Measurements from ENCODE around the gene TMEM37.

GRCh38 chr2:119474371-119475224, 42.9 kb downstream of the TMEM37 start:
- TF ChIP-seq EP300 (IDR thresholded peaks at IDR 0.05), result no peak
- TF ChIP-seq, protein P1, sequence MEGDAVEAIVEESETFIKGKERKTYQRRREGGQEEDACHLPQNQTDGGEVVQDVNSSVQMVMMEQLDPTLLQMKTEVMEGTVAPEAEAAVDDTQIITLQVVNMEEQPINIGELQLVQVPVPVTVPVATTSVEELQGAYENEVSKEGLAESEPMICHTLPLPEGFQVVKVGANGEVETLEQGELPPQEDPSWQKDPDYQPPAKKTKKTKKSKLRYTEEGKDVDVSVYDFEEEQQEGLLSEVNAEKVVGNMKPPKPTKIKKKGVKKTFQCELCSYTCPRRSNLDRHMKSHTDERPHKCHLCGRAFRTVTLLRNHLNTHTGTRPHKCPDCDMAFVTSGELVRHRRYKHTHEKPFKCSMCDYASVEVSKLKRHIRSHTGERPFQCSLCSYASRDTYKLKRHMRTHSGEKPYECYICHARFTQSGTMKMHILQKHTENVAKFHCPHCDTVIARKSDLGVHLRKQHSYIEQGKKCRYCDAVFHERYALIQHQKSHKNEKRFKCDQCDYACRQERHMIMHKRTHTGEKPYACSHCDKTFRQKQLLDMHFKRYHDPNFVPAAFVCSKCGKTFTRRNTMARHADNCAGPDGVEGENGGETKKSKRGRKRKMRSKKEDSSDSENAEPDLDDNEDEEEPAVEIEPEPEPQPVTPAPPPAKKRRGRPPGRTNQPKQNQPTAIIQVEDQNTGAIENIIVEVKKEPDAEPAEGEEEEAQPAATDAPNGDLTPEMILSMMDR (IDR thresholded peaks at IDR 0.05), result no peak
